Activated CD8-positive, alpha-beta memory T cell treated with anti-CD3 and anti-CD28 coated beads, Interleukin-2, amount 50 U/mL, for 4 hours (primary cell): ENCODE data around the gene ZNF407.

ENCODE experiments used
- DNase-seq: peaks from one replicate; pipeline ENCODE4 v3.0.0-alpha.2; 2020

ZNF407 gene

GRCh38 chr18:74679006-74679678, 81.5 kb downstream of the ZNF407 start:
- no peak for DNase-seq

GRCh38 chr18:74679679-74680076, 82.0 kb downstream of the ZNF407 start:
- no peak for DNase-seq

- DNase-seq, result no peak
These were observed 84.7 kb downstream of the ZNF407 start for GRCh38 chr18:74682141-74682990.

GRCh38 chr18:74682991-74683297, 85.3 kb downstream of the ZNF407 start:
- DNase-seq, result no peak

- no peak for DNase-seq
These were observed 85.9 kb downstream of the ZNF407 start for GRCh38 chr18:74683573-74683972.

GRCh38 chr18:74689251-74689650, 91.6 kb downstream of the ZNF407 start:
- DNase-seq, result no peak

- no peak for DNase-seq
These were observed 94.8 kb downstream of the ZNF407 start for GRCh38 chr18:74692367-74693013.

- no peak for DNase-seq
These were observed 96.8 kb downstream of the ZNF407 start for GRCh38 chr18:74694436-74694835.

GRCh38 chr18:74695170-74695569, 97.5 kb downstream of the ZNF407 start:
- no peak for DNase-seq

GRCh38 chr18:74698881-74699280, 101.2 kb downstream of the ZNF407 start:
- DNase-seq, result no peak

GRCh38 chr18:74699455-74699854, 101.8 kb downstream of the ZNF407 start:
- DNase-seq, result no peak

GRCh38 chr18:74702950-74703349, 105.3 kb downstream of the ZNF407 start:
- DNase-seq, result no peak

- no peak for DNase-seq
These were observed 110.5 kb downstream of the ZNF407 start for GRCh38 chr18:74708169-74708568.

- DNase-seq, result no peak
These were observed 111.8 kb downstream of the ZNF407 start for GRCh38 chr18:74709452-74709851.

GRCh38 chr18:74714120-74714519, 116.5 kb downstream of the ZNF407 start:
- DNase-seq, result no peak

- no peak for DNase-seq
These were observed 117.1 kb downstream of the ZNF407 start for GRCh38 chr18:74714791-74715190.

GRCh38 chr18:74715306-74715705, 117.6 kb downstream of the ZNF407 start:
- DNase-seq, result no peak

GRCh38 chr18:74715865-74716712, 118.4 kb downstream of the ZNF407 start:
- no peak for DNase-seq

- no peak for DNase-seq
These were observed 120.6 kb downstream of the ZNF407 start for GRCh38 chr18:74718312-74718711.

- no peak for DNase-seq
These were observed 124.6 kb downstream of the ZNF407 start for GRCh38 chr18:74722237-74722636.

GRCh38 chr18:74724186-74724585, 126.5 kb downstream of the ZNF407 start:
- DNase-seq, result no peak

GRCh38 chr18:74725690-74726089, 128.0 kb downstream of the ZNF407 start:
- DNase-seq, result no peak

- DNase-seq, result no peak
These were observed 130.9 kb downstream of the ZNF407 start for GRCh38 chr18:74728586-74728985.
